ENCODE results near the gene PRG2. TPM values are rescaled to one million over a fixed set of nuclear protein-coding genes. Genes with fewer than 3 reads are reported as not detected.

The PRG2 gene
- total and polyA plus RNA-seq, 9 of the 15 experiments (the other 6 are each of a cell fraction or from before 2014, with no cell fraction given), result 1.8 to 78.0 (median 26.6) TPM

DNA sequence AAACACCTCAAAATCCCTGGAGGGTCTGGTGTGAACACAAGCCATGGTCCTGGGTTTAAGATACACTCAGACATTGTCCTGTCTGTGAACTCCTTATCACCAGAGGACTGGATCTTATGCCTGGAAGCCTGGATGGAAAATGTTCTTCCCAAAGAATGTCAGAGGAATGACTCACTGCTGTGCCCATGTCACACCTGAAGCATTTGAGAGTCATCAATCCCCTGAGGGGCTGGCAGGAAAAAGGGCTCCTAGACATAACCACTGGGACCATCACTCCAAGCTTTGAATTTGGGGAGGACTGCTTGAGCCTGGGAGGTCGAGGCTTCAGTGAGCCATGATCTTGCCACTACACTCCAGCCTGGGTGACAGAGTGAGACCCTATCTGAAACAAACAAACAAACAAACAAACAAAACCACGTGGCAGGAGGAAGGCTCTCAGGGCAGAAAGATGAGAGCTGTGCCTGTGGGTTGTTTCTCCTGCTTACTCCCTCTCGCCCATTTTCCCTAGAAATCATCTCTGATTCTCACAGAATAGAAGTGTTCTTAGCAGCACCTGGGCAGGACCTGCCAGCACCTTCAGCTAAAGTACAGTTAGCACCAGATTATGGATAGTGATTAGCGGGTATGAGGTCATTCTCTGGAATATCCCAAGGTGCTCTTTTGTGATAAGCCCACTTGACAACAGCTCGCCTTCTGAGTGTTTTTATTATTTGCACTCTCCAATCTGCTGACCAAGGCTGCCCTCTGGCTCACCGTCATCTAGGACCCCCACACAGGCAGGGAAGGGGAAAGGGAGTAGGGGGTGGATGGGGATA lies 11.9 kb upstream of the PRG2 start (continued):
- TF ChIP-seq MGA (IDR thresholded peaks at IDR 0.05) (no peak), ZNF583 (CRISPR knock-in tag; IDR thresholded peaks at IDR 0.05) (no peak), NKRF (IDR thresholded peaks at IDR 0.05; ENCODE audit: borderline replicate concordance) (no peak), NR2C2 (CRISPR knock-in tag; IDR thresholded peaks at IDR 0.05) (no peak), NR2C2 (tag; IDR thresholded peaks at IDR 0.05) (no peak), ZNF384 (IDR thresholded peaks at IDR 0.05; ENCODE audit: low read depth, low read length) (no peak), DACH1 (IDR thresholded peaks at IDR 0.05; ENCODE audit: partially characterized antibody) (no peak), HDAC3 (IDR thresholded peaks at IDR 0.05; ENCODE audit: borderline replicate concordance, partially characterized antibody) (no peak), WHSC1 (IDR thresholded peaks at IDR 0.05; ENCODE audit: low read length) (no peak), ZNF263 (CRISPR knock-in tag; IDR thresholded peaks at IDR 0.05; ENCODE audit: borderline replicate concordance) (no peak), ZKSCAN8 (CRISPR knock-in tag; IDR thresholded peaks at IDR 0.05) (no peak), SMARCE1 (IDR thresholded peaks at IDR 0.05) (peak; percentile 90), ELF1 (tag; IDR thresholded peaks at IDR 0.05) (no peak)
- TF ChIP-seq, protein P1, sequence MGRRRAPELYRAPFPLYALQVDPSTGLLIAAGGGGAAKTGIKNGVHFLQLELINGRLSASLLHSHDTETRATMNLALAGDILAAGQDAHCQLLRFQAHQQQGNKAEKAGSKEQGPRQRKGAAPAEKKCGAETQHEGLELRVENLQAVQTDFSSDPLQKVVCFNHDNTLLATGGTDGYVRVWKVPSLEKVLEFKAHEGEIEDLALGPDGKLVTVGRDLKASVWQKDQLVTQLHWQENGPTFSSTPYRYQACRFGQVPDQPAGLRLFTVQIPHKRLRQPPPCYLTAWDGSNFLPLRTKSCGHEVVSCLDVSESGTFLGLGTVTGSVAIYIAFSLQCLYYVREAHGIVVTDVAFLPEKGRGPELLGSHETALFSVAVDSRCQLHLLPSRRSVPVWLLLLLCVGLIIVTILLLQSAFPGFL (CRISPR knock-in tag; IDR thresholded peaks at IDR 0.05), result no peak

Measured in K562 (cell line).